ENCODE results near the gene CABP7. TPM values are rescaled to one million over a fixed set of nuclear protein-coding genes. Genes with fewer than 3 reads are reported as not detected.

Gene CABP7
- total and polyA plus RNA-seq, 4 donors, result 0.08 TPM; not detected in 3

DNA sequence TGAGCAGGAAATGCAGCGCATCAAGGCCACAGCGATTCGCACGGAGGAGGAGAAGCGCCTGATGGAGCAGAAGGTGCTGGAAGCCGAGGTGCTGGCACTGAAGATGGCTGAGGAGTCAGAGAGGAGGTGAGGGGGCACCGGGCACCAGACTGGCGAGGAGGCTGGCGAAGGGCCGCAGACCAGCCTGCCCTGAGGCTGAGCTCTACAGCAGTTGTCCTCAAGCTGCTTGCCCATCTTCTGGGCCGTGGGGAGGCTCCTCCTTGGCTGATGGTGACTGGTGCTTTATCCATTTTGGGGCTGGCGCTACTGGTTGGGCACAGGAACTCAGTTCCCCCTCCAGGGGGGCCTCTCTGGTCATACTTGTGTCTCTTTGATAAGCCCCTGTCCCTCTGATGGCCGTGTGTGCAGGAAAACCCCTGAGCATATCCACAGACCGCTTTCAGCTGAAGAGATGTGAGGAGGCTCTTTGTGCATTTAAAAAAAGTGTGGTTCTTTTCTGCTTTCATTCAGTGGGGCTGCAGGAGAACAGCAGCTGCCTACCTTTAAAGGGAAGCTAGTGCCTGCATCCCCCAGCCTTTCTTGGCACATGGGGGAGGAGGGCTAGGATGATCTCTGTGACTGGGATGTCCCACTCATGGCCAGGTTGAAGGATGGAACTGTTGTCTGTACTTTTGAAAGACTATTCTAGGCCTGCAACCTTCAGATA lies 46.3 kb upstream of the CABP7 start:
- no peaks in the 10 kb centered on the region for H3K9me3 ChIP-seq (ENCODE audit: control insufficient read depth in 4 of 4, low read length in 3 of 4)

DNA sequence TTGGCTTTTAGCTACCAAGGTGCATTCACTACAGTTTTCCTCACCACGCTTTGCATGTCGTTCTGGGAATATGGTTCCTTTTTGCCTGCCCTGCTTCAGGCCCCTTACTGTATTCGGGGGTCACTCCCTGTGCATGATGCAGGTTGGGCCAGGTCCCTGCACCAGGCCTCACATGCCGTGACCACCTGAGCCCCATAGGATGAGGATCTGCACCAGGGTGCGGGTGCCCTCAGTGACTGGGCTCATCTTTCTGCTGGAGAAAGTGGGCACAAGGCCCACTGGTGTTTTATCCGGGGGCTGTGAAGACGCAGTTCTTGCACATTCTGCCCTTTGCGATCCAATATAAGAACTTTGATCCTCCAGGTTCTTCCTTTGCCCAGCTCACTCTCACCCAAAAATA lies 45.7 kb upstream of the CABP7 start:
- Histone ChIP-seq H3K4me3 (ENCODE audit: low read depth in 1 of 3, low read length in 3 of 3) (no peak overlapping the region), H3K36me3 (ENCODE audit: control insufficient read depth in 4 of 4, insufficient read depth in 3 of 4, low read depth in 1 of 4, low read length in 3 of 4) (peaks cover 23 to 77% (median 52%) of the 10 kb centered on the region in 4 donors), H3K27me3 (ENCODE audit: control insufficient read depth in 4 of 4, insufficient read depth in 4 of 4, low read length in 3 of 4) (no peaks in the 10 kb centered on the region), H3K4me1 (ENCODE audit: control insufficient read depth in 4 of 4, insufficient read depth in 4 of 4, low read length in 3 of 4) (no peaks in the 10 kb centered on the region), H3K9ac (ENCODE audit: low read depth in 1 of 2, low read length in 2 of 2) (no peak overlapping the region), H3K9me3 (ENCODE audit: control insufficient read depth in 4 of 4, low read length in 3 of 4) (no peaks in the 10 kb centered on the region), H3K27ac (ENCODE audit: low read depth in 1 of 2, low read length in 2 of 2) (no peak overlapping the region)
- TF ChIP-seq, protein P1, sequence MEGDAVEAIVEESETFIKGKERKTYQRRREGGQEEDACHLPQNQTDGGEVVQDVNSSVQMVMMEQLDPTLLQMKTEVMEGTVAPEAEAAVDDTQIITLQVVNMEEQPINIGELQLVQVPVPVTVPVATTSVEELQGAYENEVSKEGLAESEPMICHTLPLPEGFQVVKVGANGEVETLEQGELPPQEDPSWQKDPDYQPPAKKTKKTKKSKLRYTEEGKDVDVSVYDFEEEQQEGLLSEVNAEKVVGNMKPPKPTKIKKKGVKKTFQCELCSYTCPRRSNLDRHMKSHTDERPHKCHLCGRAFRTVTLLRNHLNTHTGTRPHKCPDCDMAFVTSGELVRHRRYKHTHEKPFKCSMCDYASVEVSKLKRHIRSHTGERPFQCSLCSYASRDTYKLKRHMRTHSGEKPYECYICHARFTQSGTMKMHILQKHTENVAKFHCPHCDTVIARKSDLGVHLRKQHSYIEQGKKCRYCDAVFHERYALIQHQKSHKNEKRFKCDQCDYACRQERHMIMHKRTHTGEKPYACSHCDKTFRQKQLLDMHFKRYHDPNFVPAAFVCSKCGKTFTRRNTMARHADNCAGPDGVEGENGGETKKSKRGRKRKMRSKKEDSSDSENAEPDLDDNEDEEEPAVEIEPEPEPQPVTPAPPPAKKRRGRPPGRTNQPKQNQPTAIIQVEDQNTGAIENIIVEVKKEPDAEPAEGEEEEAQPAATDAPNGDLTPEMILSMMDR (IDR thresholded peaks at IDR 0.05; ENCODE audit: low read depth, low read length, missing input control), result no peak
- TF ChIP-seq JUND (IDR thresholded peaks at IDR 0.05), result no peak
- TF ChIP-seq RAD21 (IDR thresholded peaks at IDR 0.05), result no peak
- TF ChIP-seq EGR1 (IDR thresholded peaks at IDR 0.05; ENCODE audit: low read depth in 2 of 2), result no peak
- TF ChIP-seq FOXA1 (IDR thresholded peaks at IDR 0.05), result no peak
- TF ChIP-seq HNF4A (conservative IDR thresholded peaks at IDR 0.05), result no peak
- no peak for TF ChIP-seq SP1 (IDR thresholded peaks at IDR 0.05)
- TF ChIP-seq, protein P2, sequence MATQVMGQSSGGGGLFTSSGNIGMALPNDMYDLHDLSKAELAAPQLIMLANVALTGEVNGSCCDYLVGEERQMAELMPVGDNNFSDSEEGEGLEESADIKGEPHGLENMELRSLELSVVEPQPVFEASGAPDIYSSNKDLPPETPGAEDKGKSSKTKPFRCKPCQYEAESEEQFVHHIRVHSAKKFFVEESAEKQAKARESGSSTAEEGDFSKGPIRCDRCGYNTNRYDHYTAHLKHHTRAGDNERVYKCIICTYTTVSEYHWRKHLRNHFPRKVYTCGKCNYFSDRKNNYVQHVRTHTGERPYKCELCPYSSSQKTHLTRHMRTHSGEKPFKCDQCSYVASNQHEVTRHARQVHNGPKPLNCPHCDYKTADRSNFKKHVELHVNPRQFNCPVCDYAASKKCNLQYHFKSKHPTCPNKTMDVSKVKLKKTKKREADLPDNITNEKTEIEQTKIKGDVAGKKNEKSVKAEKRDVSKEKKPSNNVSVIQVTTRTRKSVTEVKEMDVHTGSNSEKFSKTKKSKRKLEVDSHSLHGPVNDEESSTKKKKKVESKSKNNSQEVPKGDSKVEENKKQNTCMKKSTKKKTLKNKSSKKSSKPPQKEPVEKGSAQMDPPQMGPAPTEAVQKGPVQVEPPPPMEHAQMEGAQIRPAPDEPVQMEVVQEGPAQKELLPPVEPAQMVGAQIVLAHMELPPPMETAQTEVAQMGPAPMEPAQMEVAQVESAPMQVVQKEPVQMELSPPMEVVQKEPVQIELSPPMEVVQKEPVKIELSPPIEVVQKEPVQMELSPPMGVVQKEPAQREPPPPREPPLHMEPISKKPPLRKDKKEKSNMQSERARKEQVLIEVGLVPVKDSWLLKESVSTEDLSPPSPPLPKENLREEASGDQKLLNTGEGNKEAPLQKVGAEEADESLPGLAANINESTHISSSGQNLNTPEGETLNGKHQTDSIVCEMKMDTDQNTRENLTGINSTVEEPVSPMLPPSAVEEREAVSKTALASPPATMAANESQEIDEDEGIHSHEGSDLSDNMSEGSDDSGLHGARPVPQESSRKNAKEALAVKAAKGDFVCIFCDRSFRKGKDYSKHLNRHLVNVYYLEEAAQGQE (IDR thresholded peaks at IDR 0.05), result no peak
- no peak for TF ChIP-seq TAF1 (conservative IDR thresholded peaks at IDR 0.05)
- TF ChIP-seq RXRA (IDR thresholded peaks at IDR 0.05), result no peak
- no peak for TF ChIP-seq YY1 (IDR thresholded peaks at IDR 0.05)
- TF ChIP-seq, protein P3, sequence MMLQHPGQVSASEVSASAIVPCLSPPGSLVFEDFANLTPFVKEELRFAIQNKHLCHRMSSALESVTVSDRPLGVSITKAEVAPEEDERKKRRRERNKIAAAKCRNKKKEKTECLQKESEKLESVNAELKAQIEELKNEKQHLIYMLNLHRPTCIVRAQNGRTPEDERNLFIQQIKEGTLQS (IDR thresholded peaks at IDR 0.05), result no peak
- TF ChIP-seq GABPA (IDR thresholded peaks at IDR 0.05 in 1 of 2, conservative IDR thresholded peaks at IDR 0.05 in 1 of 2), result no peak
- WGBS, result 96% methylated on average over 8 of the region's 8 CpGs
- DNase-seq (ENCODE audit: low spot score), result no peak

More for the DNA sequence above, 46.3 kb upstream of the CABP7 start:
- no peak overlapping the region for H3K4me3 ChIP-seq (ENCODE audit: low read depth in 1 of 3, low read length in 3 of 3)
- 97% methylated on average over 14 of the region's 14 CpGs for WGBS
- no peak overlapping the region for H3K27ac ChIP-seq (ENCODE audit: low read depth in 1 of 2, low read length in 2 of 2)
- no peak overlapping the region for H3K9ac ChIP-seq (ENCODE audit: low read depth in 1 of 2, low read length in 2 of 2)
- no peak for TF ChIP-seq HNF4G (IDR thresholded peaks at IDR 0.05)
- TF ChIP-seq GABPA (IDR thresholded peaks at IDR 0.05 in 1 of 2, conservative IDR thresholded peaks at IDR 0.05 in 1 of 2), result no peak
- TF ChIP-seq, protein P1 (IDR thresholded peaks at IDR 0.05; ENCODE audit: low read depth, low read length, missing input control), result no peak
- H3K36me3 ChIP-seq (ENCODE audit: control insufficient read depth in 4 of 4, insufficient read depth in 3 of 4, low read depth in 1 of 4, low read length in 3 of 4), result peaks cover 19 to 77% (median 51%) of the 10 kb centered on the region in 4 donors
- DNase-seq (ENCODE audit: low spot score), result no peak
- no peaks in the 10 kb centered on the region for H3K27me3 ChIP-seq (ENCODE audit: control insufficient read depth in 4 of 4, insufficient read depth in 4 of 4, low read length in 3 of 4)
- H3K4me1 ChIP-seq (ENCODE audit: control insufficient read depth in 4 of 4, insufficient read depth in 4 of 4, low read length in 3 of 4), result no peaks in the 10 kb centered on the region
